ENCODE results near the gene ZMPSTE24.
"Not testable (repeated sequence)": the region's sequence is repeated elsewhere in the genome, so short reads cannot be mapped to it uniquely, and the experiment has no call there.

The ZMPSTE24 gene

DNA sequence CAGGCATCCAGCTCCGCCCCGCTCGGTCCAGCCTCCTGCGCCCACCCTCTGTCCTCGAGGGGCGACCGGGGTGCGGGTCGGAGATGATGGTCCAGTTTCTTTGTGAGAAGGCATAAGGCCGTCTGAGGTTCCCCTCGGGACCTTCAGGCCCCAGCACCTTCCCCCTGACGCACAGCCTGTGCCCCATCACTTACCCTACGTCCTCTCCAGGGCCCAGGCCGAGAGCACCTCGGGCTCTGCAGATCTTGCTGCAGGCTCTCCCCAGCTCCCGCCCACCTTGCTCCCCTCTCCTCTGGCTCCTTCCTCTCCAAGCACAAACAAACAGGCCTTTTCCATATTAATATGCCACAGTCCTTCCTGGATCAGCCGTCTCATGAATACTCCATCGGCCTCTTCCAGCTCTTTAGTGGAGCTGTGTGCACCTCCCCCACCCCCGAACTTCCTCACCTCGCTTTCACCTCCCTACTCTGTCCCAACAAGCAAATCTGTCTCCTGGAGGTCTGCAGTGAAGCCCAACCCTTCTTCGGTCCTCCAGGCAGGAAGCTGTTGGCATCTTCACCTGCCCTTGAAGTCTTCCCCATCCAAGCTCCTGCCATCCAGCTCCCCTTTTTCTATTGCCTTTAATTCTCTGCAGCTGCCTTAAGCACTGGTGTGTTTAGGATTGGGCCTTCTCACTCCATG lies 59.5 kb downstream of the ZMPSTE24 start:
- no peak for DNase-seq (ENCODE audit: low read depth in 2 of 2)

DNA sequence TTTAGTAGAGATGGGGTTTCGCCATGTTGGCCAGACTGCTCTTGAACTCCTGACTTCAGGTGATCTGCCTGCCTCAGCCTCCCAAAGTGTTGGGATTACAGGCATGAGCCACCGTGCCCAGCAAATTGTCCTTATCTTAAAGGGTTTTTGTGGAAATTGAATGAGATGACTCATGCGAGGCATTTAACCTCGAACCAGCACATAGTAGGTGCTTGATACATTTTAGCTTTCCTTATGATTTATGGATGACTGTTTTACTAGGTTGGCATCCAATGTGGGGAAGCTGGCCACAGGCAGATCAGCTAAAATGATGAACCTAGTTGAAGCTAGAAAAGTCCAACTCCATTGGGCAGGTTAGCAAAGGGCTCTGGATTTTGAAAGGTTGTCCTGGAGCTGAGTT lies 60.4 kb downstream of the ZMPSTE24 start:
- DNase-seq (ENCODE audit: low read depth in 2 of 2) = no peak

DNA sequence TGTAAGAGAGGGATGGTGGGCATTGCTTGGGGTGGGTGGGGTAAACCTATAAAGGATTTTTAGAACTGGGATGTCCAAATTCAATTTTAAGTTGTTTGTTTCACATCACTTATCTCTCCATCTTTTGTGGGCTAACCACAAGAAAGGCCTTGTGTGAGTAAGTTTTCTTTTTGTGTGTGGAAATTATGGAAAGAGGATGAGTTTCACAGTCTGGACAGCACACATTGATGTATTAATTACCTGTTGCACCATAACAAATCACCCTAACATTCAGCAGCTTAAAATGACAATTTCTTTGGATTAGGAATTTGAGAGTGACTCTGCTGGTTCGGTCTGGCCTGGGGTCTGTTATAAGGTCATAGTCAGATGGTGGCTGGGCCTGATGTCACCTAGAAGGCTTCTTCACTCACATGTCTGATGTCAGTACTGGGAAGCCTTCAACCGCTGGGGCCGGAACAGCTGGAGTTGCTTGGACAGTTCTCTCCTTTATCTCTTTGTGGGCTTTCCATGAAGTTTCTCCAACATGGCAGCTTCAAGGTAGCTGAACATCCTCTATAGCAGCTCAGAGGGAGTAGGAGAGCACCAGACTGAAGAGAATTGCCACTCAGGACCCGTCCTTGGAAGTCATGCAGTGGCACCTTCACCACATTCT lies 61.1 kb downstream of the ZMPSTE24 start:
- no peak for DNase-seq (ENCODE audit: low read depth in 2 of 2)

DNA sequence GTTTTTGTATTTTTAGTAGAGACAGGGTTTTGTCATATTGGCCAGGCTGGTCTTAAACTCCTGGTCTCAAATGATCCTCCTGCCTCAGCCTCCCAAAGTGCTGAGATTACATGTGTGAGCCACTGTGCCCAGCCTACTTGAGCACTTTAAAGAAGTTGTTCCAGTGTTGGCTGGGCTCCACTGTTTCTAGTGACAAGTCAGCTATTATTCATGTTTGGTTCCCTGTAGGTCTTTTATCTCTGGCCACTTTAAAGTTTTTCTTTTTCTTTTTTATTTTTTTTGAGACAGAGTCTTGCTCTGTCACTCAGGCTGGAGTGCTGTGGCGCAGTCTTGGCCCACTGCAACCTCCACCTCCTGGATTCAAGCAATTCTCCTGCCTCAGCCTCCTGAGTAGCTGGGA lies 73.4 kb downstream of the ZMPSTE24 start:
- not testable (repeated sequence) for DNase-seq (ENCODE audit: low read depth in 2 of 2)

DNA sequence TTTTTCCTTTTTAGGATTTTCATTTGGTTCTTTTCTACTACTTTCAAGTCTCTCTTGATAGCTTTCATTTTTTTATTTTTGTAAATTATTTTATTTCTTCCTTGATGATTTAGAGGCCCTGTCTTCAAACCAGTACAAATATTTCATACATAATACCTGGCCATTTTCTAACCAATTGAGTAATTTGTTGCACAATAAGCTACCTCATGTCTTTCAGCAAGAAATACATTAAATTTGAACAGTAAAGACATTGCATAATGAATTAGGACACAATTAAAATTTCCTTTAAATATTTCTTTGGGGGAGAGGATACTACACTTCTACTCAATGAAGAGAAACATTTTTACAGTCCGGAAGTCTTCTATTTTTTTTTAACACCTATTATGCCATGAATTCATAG lies 74.7 kb downstream of the ZMPSTE24 start:
- no peak for DNase-seq (ENCODE audit: low read depth in 2 of 2)

DNA sequence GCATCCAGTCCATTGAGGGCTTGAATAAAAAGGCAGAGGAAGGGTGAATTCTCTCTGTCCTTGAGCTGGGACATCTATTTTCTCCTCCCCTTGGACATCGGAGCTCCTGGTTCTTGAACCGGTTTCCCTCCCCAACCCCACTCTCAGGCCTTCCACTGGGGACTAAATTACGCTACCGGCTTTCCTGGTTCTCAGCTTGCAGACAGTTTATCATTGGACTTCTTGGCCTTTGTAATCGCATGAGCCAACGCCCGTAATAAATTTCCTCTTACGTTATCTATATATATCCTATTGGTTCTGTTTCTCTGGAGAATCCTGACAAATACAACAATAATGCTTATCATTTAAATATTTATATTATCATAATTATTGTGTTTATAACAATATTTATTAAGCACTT lies 79.4 kb downstream of the ZMPSTE24 start:
- DNase-seq (ENCODE audit: low read depth in 2 of 2) = no peak

DNA sequence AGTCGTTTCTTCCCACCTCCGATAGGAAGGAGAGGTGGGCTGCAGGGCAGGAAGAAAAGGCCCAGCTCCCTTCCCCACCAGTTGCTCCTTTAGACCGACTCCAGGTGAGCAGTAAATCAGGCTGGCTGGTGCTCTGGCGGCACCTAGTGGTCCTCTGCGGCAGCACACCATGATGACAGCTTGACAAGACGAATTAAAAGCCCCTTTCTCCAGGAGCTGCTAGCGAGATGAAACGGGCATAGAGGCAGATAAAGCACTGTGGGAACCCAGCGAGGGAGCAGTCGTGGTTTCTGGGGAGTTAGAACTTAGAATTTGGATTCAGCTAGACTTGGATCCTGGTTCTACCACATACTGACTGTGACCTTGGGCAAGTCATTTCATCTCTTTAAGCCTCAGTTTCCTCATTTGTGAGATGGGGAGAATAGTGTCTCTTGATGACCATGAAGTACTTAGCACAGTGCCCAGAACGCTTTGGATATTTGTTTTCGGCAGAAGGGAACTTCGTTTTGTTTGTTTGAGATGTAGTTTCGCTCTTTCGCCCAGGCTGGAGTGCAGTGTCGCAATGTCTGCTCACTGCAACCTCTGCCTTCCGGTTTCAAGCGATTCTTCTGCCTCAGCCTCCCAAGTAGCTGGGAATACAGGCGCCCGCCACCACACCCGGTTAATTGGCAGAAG lies 80.8 kb downstream of the ZMPSTE24 start:
- DNase-seq (ENCODE audit: low read depth in 2 of 2) = peak; percentile 77 to 86

DNA sequence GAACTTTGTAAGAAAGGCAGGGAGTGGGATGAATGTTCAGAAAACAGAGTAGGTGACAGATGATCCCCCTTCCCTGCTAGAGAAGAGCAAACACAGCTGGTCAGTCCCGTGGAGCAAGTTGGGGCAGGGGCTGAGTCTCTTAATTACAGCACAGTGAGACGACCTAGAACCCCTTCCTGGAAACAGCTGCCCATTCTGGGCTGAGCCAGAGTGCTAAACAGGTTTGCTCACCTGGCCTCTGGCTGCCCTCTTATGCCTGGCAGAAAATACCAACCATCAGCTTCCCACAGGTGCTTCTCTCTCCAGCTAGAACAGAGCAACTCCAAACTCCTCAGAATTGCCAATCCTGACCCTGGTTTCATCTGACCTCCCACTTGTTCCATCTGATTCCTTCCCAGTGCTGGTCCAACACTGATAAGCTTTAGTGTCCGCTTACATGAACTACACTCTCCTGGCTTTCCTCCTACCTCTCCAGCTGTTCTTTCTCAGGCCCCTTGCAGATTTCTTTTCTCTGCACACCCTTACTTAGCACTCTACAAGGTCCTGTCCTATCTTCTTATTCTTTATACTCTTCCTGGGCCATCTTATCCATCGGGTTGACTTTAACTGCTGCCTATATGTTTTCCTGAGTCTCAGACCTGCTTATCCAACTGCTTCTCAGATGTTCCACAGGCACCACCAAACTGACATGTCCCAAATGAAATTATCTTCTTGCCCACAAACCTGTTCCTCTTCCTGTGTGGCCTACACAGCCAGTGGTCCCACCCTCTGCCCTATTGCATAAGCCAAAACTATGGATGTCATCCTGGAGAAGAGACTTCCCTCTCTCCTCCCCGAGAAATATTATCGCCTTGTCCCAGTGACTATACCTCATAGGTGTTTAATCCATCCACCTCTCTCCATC lies 81.6 kb downstream of the ZMPSTE24 start:
- no peak for DNase-seq (ENCODE audit: low read depth in 2 of 2)

DNA sequence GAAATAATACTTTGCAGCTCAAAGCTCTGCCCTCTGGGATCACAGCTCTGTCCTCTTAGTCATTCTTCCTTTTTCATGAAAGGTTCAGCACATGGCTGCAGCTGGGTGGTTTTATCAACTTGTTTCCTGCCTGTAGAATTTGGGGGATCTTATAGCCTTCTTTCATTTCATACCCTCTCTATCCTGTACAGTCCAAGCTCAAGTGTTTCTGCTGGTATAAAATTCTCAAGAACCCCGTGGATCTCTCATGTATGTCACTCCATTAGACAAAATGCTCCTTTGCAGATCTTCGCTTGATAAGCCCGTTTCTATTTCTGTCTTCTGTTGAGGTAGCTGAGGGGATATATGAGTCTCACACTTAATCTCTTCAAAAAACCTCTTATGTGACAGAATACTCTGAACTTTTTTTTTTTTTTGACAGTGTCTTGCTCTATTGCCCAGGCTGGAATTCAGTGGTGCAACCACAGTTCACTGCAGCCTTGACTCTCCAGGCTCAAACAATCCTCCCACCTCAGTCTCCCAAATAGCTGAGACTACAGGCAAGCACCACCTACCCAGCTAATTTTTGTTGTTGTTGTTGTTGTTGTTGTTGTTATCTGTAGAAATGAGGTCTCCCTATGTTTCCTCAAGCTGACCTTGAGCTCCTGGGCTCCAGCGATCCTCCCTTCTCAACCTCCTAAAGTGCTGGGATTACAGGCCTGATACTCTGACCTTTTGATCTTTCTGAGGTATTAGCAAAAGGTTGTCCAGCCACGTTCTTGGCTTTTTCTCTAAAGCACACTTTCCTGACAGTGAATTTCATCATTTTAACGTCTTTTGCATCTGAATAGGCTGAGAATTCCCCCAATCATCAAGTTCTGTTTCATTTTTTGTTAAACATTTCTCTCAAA lies 83.7 kb downstream of the ZMPSTE24 start:
- no peak for DNase-seq (ENCODE audit: low read depth in 2 of 2)

DNA sequence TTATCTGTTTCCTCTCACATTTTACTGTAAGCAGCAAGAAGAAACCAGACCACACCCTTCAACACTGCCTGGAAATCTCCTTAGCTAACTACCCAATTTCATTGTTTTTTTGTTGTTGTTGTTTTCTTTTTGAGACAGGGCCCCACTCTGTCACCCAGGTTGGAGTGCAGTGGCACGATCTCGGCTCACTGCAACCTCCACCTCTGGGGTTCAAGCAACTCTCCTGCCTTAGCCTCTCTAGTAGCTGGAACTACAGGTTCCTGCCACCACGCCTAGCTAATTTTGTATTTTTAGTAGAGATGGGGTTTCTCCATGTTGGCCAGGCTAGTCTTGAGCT lies 84.3 kb downstream of the ZMPSTE24 start:
- DNase-seq (ENCODE audit: low read depth in 2 of 2) = not testable (repeated sequence)

All from stimulated activated CD4-positive, alpha-beta T cell treated with anti-CD3 and anti-CD28 coated beads, Interleukin-15, amount 100 ng/mL, for 48 hours (primary cell).